Mammary epithelial cell (primary cell): Measurements from ENCODE around the gene CASP8AP2.

ENCODE experiments used
- EZH2 ChIP-seq: IDR thresholded peaks from 2 replicates; pipeline ENCODE4 v1.6.1; 2012; ENCODE audit warnings: low read length, inconsistent platforms, borderline replicate concordance
- TF ChIP-seq, protein P1 (sequence below), 2 donors: IDR thresholded peaks in 1 of 2; conservative IDR thresholded peaks in 1 of 2; 2 replicates each; pipeline ENCODE4 v1.5.1; 2011 to 2012; ENCODE audit warnings: inconsistent platforms in 2 of 2, low read length in 2 of 2, mild to moderate bottlenecking in 2 of 2, control low read depth in 1 of 2, low read depth in 1 of 2; ENCODE audit not compliant: insufficient read depth in 1 of 2; ENCODE audit errors: extremely low read depth in 1 of 2

DNA sequence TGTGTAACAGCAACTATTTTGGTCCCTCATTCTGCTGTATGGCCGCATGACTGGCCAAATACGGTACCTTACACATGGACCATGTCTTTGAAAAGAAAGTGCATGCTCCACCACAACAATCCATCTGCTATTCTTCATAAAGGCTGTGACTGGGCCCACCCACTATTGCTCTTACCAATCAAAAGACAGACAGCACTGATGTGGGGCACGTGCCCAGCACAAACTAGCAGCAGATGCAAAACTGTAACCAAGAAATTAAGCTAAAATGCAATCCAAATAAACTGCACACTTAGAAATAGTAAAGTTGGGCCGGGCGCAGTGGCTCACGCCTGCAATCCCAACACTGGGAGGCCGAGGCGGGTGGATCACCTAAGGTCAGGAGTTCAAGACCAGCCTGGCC is 30.6 kb upstream of the CASP8AP2 start:
- TF ChIP-seq, protein P1, sequence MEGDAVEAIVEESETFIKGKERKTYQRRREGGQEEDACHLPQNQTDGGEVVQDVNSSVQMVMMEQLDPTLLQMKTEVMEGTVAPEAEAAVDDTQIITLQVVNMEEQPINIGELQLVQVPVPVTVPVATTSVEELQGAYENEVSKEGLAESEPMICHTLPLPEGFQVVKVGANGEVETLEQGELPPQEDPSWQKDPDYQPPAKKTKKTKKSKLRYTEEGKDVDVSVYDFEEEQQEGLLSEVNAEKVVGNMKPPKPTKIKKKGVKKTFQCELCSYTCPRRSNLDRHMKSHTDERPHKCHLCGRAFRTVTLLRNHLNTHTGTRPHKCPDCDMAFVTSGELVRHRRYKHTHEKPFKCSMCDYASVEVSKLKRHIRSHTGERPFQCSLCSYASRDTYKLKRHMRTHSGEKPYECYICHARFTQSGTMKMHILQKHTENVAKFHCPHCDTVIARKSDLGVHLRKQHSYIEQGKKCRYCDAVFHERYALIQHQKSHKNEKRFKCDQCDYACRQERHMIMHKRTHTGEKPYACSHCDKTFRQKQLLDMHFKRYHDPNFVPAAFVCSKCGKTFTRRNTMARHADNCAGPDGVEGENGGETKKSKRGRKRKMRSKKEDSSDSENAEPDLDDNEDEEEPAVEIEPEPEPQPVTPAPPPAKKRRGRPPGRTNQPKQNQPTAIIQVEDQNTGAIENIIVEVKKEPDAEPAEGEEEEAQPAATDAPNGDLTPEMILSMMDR (conservative IDR thresholded peaks at IDR 0.05 in 1 of 2, IDR thresholded peaks at IDR 0.05 in 1 of 2; ENCODE audit: extremely low read depth in 1 of 2, insufficient read depth in 1 of 2, low read depth in 1 of 2, low read length in 2 of 2) = no peak
- TF ChIP-seq EZH2 = no peak
